ENCODE data around the gene GLDN. TPM values are rescaled to one million over a fixed set of nuclear protein-coding genes. Genes with fewer than 3 reads are reported as not detected.

GLDN gene
- total and polyA plus RNA-seq, 2 donors = 0.14 to 1.3 TPM

- no peaks in the 10 kb centered on the region for H3K4me1 ChIP-seq (ENCODE audit: control insufficient read depth in 2 of 2, insufficient read depth in 2 of 2, low read length in 2 of 2)
- H3K36me3 ChIP-seq (ENCODE audit: control insufficient read depth in 2 of 2, insufficient read depth in 2 of 2, low read length in 1 of 2) = no peaks in the 10 kb centered on the region
- no peak overlapping the region for H3K4me3 ChIP-seq (ENCODE audit: low read length in 2 of 2)
- DNase-seq (ENCODE audit: low read depth in 6 of 9, low spot score in 9 of 9) = no peak
- no peaks in the 10 kb centered on the region for H3K27me3 ChIP-seq (ENCODE audit: control insufficient read depth in 2 of 2, insufficient read depth in 1 of 2, low read length in 1 of 2)
- H3K9me3 ChIP-seq (ENCODE audit: control insufficient read depth in 2 of 2, insufficient read depth in 1 of 2, low read length in 1 of 2) = no peaks in the 10 kb centered on the region
- H3K27ac ChIP-seq (ENCODE audit: low read depth in 1 of 2, low read length in 1 of 2) = no peak overlapping the region
Measured at GRCh38 chr15:51374131-51374530, 32.7 kb downstream of the GLDN start.

GRCh38 chr15:51375966-51376640, 34.6 kb downstream of the GLDN start:
- Histone ChIP-seq H3K36me3 (ENCODE audit: control insufficient read depth in 2 of 2, insufficient read depth in 2 of 2, low read length in 1 of 2) (no peaks in the 10 kb centered on the region), H3K4me3 (ENCODE audit: low read length in 2 of 2) (no peak overlapping the region), H3K9me3 (ENCODE audit: control insufficient read depth in 2 of 2, insufficient read depth in 1 of 2, low read length in 1 of 2) (no peaks in the 10 kb centered on the region), H3K27ac (ENCODE audit: low read depth in 1 of 2, low read length in 1 of 2) (no peak overlapping the region), H3K4me1 (ENCODE audit: control insufficient read depth in 2 of 2, insufficient read depth in 2 of 2, low read length in 2 of 2) (no peaks in the 10 kb centered on the region), H3K27me3 (ENCODE audit: control insufficient read depth in 2 of 2, insufficient read depth in 1 of 2, low read length in 1 of 2) (no peaks in the 10 kb centered on the region)
- 95% methylated on average over 3 of the region's 3 CpGs for WGBS
- DNase-seq (ENCODE audit: low read depth in 6 of 9, low spot score in 9 of 9) = no peak

- Histone ChIP-seq H3K36me3 (ENCODE audit: control insufficient read depth in 2 of 2, insufficient read depth in 2 of 2, low read length in 1 of 2) (no peaks in the 10 kb centered on the region), H3K4me1 (ENCODE audit: control insufficient read depth in 2 of 2, insufficient read depth in 2 of 2, low read length in 2 of 2) (no peaks in the 10 kb centered on the region), H3K4me3 (ENCODE audit: low read length in 2 of 2) (no peak overlapping the region), H3K9me3 (ENCODE audit: control insufficient read depth in 2 of 2, insufficient read depth in 1 of 2, low read length in 1 of 2) (no peaks in the 10 kb centered on the region), H3K27me3 (ENCODE audit: control insufficient read depth in 2 of 2, insufficient read depth in 1 of 2, low read length in 1 of 2) (no peaks in the 10 kb centered on the region), H3K27ac (ENCODE audit: low read depth in 1 of 2, low read length in 1 of 2) (no peak overlapping the region)
- WGBS = 96% methylated on average over 15 of the region's 15 CpGs
- DNase-seq (ENCODE audit: low read depth in 6 of 9, low spot score in 9 of 9) = no peak
Measured at GRCh38 chr15:51377038-51377786, 35.8 kb downstream of the GLDN start.

GRCh38 chr15:51378406-51378805, 37.0 kb downstream of the GLDN start:
- Histone ChIP-seq H3K27me3 (ENCODE audit: control insufficient read depth in 2 of 2, insufficient read depth in 1 of 2, low read length in 1 of 2) (no peaks in the 10 kb centered on the region), H3K4me1 (ENCODE audit: control insufficient read depth in 2 of 2, insufficient read depth in 2 of 2, low read length in 2 of 2) (no peaks in the 10 kb centered on the region), H3K9me3 (ENCODE audit: control insufficient read depth in 2 of 2, insufficient read depth in 1 of 2, low read length in 1 of 2) (no peaks in the 10 kb centered on the region), H3K4me3 (ENCODE audit: low read length in 2 of 2) (no peak overlapping the region), H3K27ac (ENCODE audit: low read depth in 1 of 2, low read length in 1 of 2) (no peak overlapping the region), H3K36me3 (ENCODE audit: control insufficient read depth in 2 of 2, insufficient read depth in 2 of 2, low read length in 1 of 2) (no peaks in the 10 kb centered on the region)
- DNase-seq (ENCODE audit: low read depth in 6 of 9, low spot score in 9 of 9) = no peak
- whole genome bisulfite sequencing = 81% methylated on average over 4 of the region's 4 CpGs

GRCh38 chr15:51379390-51379789, 37.9 kb downstream of the GLDN start:
- WGBS = 93% methylated on average over 4 of the region's 4 CpGs
- no peaks in the 10 kb centered on the region for H3K9me3 ChIP-seq (ENCODE audit: control insufficient read depth in 2 of 2, insufficient read depth in 1 of 2, low read length in 1 of 2)
- H3K4me3 ChIP-seq (ENCODE audit: low read length in 2 of 2) = no peak overlapping the region
- no peaks in the 10 kb centered on the region for H3K4me1 ChIP-seq (ENCODE audit: control insufficient read depth in 2 of 2, insufficient read depth in 2 of 2, low read length in 2 of 2)
- H3K27me3 ChIP-seq (ENCODE audit: control insufficient read depth in 2 of 2, insufficient read depth in 1 of 2, low read length in 1 of 2) = no peaks in the 10 kb centered on the region
- no peaks in the 10 kb centered on the region for H3K36me3 ChIP-seq (ENCODE audit: control insufficient read depth in 2 of 2, insufficient read depth in 2 of 2, low read length in 1 of 2)
- DNase-seq (ENCODE audit: low read depth in 6 of 9, low spot score in 9 of 9) = no peak
- H3K27ac ChIP-seq (ENCODE audit: low read depth in 1 of 2, low read length in 1 of 2) = no peak overlapping the region

- no peak overlapping the region for H3K4me3 ChIP-seq (ENCODE audit: low read length in 2 of 2)
- peak in 2 of 9 donors; percentile 13 for DNase-seq (ENCODE audit: low read depth in 6 of 9, low spot score in 9 of 9)
- H3K27ac ChIP-seq (ENCODE audit: low read depth in 1 of 2, low read length in 1 of 2) = no peak overlapping the region
- no peaks in the 10 kb centered on the region for H3K4me1 ChIP-seq (ENCODE audit: control insufficient read depth in 2 of 2, insufficient read depth in 2 of 2, low read length in 2 of 2)
- no peaks in the 10 kb centered on the region for H3K36me3 ChIP-seq (ENCODE audit: control insufficient read depth in 2 of 2, insufficient read depth in 2 of 2, low read length in 1 of 2)
- WGBS = 40% methylated on average over 14 of the region's 14 CpGs
- H3K9me3 ChIP-seq (ENCODE audit: control insufficient read depth in 2 of 2, insufficient read depth in 1 of 2, low read length in 1 of 2) = no peaks in the 10 kb centered on the region
- H3K27me3 ChIP-seq (ENCODE audit: control insufficient read depth in 2 of 2, insufficient read depth in 1 of 2, low read length in 1 of 2) = no peaks in the 10 kb centered on the region
Measured at GRCh38 chr15:51380999-51381806, 39.7 kb downstream of the GLDN start.

- Histone ChIP-seq H3K27me3 (ENCODE audit: control insufficient read depth in 2 of 2, insufficient read depth in 1 of 2, low read length in 1 of 2) (no peaks in the 10 kb centered on the region), H3K27ac (ENCODE audit: low read depth in 1 of 2, low read length in 1 of 2) (no peak overlapping the region), H3K9me3 (ENCODE audit: control insufficient read depth in 2 of 2, insufficient read depth in 1 of 2, low read length in 1 of 2) (no peaks in the 10 kb centered on the region), H3K4me3 (ENCODE audit: low read length in 2 of 2) (no peak overlapping the region), H3K36me3 (ENCODE audit: control insufficient read depth in 2 of 2, insufficient read depth in 2 of 2, low read length in 1 of 2) (no peaks in the 10 kb centered on the region), H3K4me1 (ENCODE audit: control insufficient read depth in 2 of 2, insufficient read depth in 2 of 2, low read length in 2 of 2) (no peaks in the 10 kb centered on the region)
- DNase-seq (ENCODE audit: low read depth in 6 of 9, low spot score in 9 of 9) = peak in 2 of 9 donors; percentile 1 to 10
- WGBS = 27% methylated on average over 4 of the region's 4 CpGs
Measured at GRCh38 chr15:51382787-51383186, 41.3 kb downstream of the GLDN start.

- DNase-seq (ENCODE audit: low read depth in 6 of 9, low spot score in 9 of 9) = no peak
- no peaks in the 10 kb centered on the region for H3K9me3 ChIP-seq (ENCODE audit: control insufficient read depth in 2 of 2, insufficient read depth in 1 of 2, low read length in 1 of 2)
- no peaks in the 10 kb centered on the region for H3K27me3 ChIP-seq (ENCODE audit: control insufficient read depth in 2 of 2, insufficient read depth in 1 of 2, low read length in 1 of 2)
- H3K27ac ChIP-seq (ENCODE audit: low read depth in 1 of 2, low read length in 1 of 2) = no peak overlapping the region
- 90% methylated on average over 8 of the region's 8 CpGs for WGBS
- H3K36me3 ChIP-seq (ENCODE audit: control insufficient read depth in 2 of 2, insufficient read depth in 2 of 2, low read length in 1 of 2) = no peaks in the 10 kb centered on the region
- no peak overlapping the region for H3K4me3 ChIP-seq (ENCODE audit: low read length in 2 of 2)
- no peaks in the 10 kb centered on the region for H3K4me1 ChIP-seq (ENCODE audit: control insufficient read depth in 2 of 2, insufficient read depth in 2 of 2, low read length in 2 of 2)
Measured at GRCh38 chr15:51386029-51386428, 44.6 kb downstream of the GLDN start.

GRCh38 chr15:51386486-51386885, 45.0 kb downstream of the GLDN start:
- WGBS = 96% methylated on average over 12 of the region's 12 CpGs
- DNase-seq (ENCODE audit: low read depth in 6 of 9, low spot score in 9 of 9) = no peak
- Histone ChIP-seq H3K27ac (ENCODE audit: low read depth in 1 of 2, low read length in 1 of 2) (no peak overlapping the region), H3K9me3 (ENCODE audit: control insufficient read depth in 2 of 2, insufficient read depth in 1 of 2, low read length in 1 of 2) (no peaks in the 10 kb centered on the region), H3K27me3 (ENCODE audit: control insufficient read depth in 2 of 2, insufficient read depth in 1 of 2, low read length in 1 of 2) (no peaks in the 10 kb centered on the region), H3K4me1 (ENCODE audit: control insufficient read depth in 2 of 2, insufficient read depth in 2 of 2, low read length in 2 of 2) (no peaks in the 10 kb centered on the region), H3K36me3 (ENCODE audit: control insufficient read depth in 2 of 2, insufficient read depth in 2 of 2, low read length in 1 of 2) (no peaks in the 10 kb centered on the region), H3K4me3 (ENCODE audit: low read length in 2 of 2) (no peak overlapping the region)

All from thymus (tissue), 11 donors.